GM23248 (cell line): Measurements from ENCODE around the gene ZBTB43. TPM values are rescaled to one million over a fixed set of nuclear protein-coding genes. Genes with fewer than 3 reads are reported as not detected.

Experiments
- DNase-seq: peaks from one replicate; pipeline ENCODE4 v3.0.0-alpha.2; 2015
- H2AFZ ChIP-seq: fragments of 200-600 bp; sonication (generic); 2 replicates; pipeline ENCODE4 v1.6.1; 2016; ENCODE audit warnings: antibody characterized with exemption
- H3F3A ChIP-seq: fragments of 200-600 bp; sonication (generic); 2 replicates; pipeline ENCODE4 v1.6.1; 2016; ENCODE audit warnings: mild to moderate bottlenecking, antibody characterized with exemption, mixed run types; ENCODE audit not compliant: insufficient read depth
- H3K27ac ChIP-seq: fragments of 200-600 bp; sonication (generic); 2 replicates; pipeline ENCODE4 v1.5.1; 2016; ENCODE audit warnings: mild to moderate bottlenecking
- H3K27me3 ChIP-seq: fragments of 200-600 bp; sonication (generic); replicated peaks from 2 replicates; pipeline ENCODE4 v1.6.1; 2016; ENCODE audit warnings: mild to moderate bottlenecking; ENCODE audit not compliant: insufficient read depth
- H3K36me3 ChIP-seq: fragments of 200-600 bp; sonication (generic); 2 replicates; pipeline ENCODE4 v1.6.1; 2016; ENCODE audit warnings: low read depth, mild to moderate bottlenecking
- H3K4me1 ChIP-seq: fragments of 200-600 bp; sonication (generic); 2 replicates; pipeline ENCODE4 v1.6.1; 2016; ENCODE audit warnings: mild to moderate bottlenecking; ENCODE audit not compliant: insufficient read depth
- H3K4me2 ChIP-seq: fragments of 200-600 bp; sonication (generic); one replicate; pipeline ENCODE4 v1.6.1; 2016; ENCODE audit warnings: mild to moderate bottlenecking; ENCODE audit not compliant: unreplicated experiment
- H3K4me3 ChIP-seq: fragments of 200-600 bp; sonication (generic); 2 replicates; pipeline ENCODE4 v1.5.1; 2016; ENCODE audit warnings: mild to moderate bottlenecking
- H3K79me2 ChIP-seq: fragments of 200-600 bp; sonication (generic); 2 replicates; pipeline ENCODE4 v1.6.1; 2016; ENCODE audit warnings: mild to moderate bottlenecking; ENCODE audit not compliant: insufficient read depth
- H3K9ac ChIP-seq: fragments of 200-600 bp; sonication (generic); 2 replicates; pipeline ENCODE4 v1.6.1; 2016; ENCODE audit warnings: mild to moderate bottlenecking
- H3K9me2 ChIP-seq: fragments of 200-600 bp; sonication (generic); 2 replicates; pipeline ENCODE4 v1.6.1; 2016; ENCODE audit warnings: mixed run types, mild to moderate bottlenecking, moderate library complexity; ENCODE audit not compliant: insufficient read depth
- H3K9me3 ChIP-seq: fragments of 200-600 bp; sonication (generic); one replicate; pipeline ENCODE4 v1.6.1; 2017; ENCODE audit warnings: low read depth
- H4K20me1 ChIP-seq: fragments of 200-600 bp; sonication (generic); 2 replicates; pipeline ENCODE4 v1.6.0; 2016; ENCODE audit not compliant: insufficient read depth
- EZH2 ChIP-seq: fragments of 200-600 bp; sonication (generic); IDR thresholded peaks from 2 replicates; pipeline ENCODE4 v1.6.1; 2018; ENCODE audit warnings: antibody characterized with exemption, mild to moderate bottlenecking; ENCODE audit not compliant: insufficient read depth, poor library complexity, severe bottlenecking
- EZH2phosphoT487 ChIP-seq: fragments of 200-600 bp; sonication (generic); IDR thresholded peaks from 2 replicates; pipeline ENCODE4 v1.6.1; 2018; ENCODE audit warnings: antibody characterized with exemption, moderate library complexity, mild to moderate bottlenecking, low read depth; ENCODE audit not compliant: insufficient read depth
- WGBS, 2 experiments: methylation state at CpG; one replicate each; pipeline ENCODE4 v1.1.6; 2015 to 2017; ENCODE audit warnings: low lambda C conversion rate in 2 of 2, low coverage in 1 of 2; ENCODE audit errors: missing lambda C conversion rate in 2 of 2; 5-methylcytosine and 5-hydroxymethylcytosine counted together
- in situ Hi-C: fragments of 300-500 bp; cut with MboI; formaldehyde crosslinking; loops from 2 replicates; pipeline ENCODE4 v1.15.0; 2020
- polyA plus RNA-seq: library from polyadenylated mRNA; unstranded; fragments of >200 nt; fragmentation: Nextera tagmentation; extraction: Ambion mirVana; gene quantifications from 2 replicates; pipeline ENCODE4 v1.2.1, GENCODE V29; 2016
- total RNA-seq: library from RNA; depleted of rRNA; stranded (reverse); fragments of >200 nt; shearing (Covaris generic); gene quantifications from 2 replicates; pipeline ENCODE4 v1.2.3, GENCODE V29; 2014

Gene ZBTB43
- total and polyA plus RNA-seq, 2 experiments from 2014 or later: 8.5 to 12.3 TPM

DNA sequence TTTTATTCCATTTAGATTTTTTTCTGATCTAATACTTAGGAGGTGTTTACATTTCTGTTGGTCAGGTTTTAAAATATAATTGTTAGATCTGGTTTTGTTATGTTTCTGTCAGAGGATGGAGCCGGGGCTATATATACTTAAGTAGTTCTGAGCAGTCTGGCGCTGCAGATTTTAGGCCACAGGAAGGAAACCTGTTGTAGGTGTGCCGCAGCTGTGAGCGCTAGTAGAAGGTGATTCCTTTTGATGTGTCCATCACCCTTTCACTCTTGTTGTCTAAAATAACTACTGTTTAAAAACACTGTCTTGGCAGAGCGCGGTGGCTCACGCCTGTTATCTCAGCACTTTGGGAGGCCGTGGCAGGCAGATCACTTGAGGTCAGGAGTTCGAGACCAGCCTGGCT, 72.6 kb downstream of the ZBTB43 start:
- in situ Hi-C loops: no loop called here
- Histone ChIP-seq H3K27me3 (no peaks in the 10 kb centered on the region), H3K9me3 (no peaks in the 10 kb centered on the region), H3K9ac (no peak overlapping the region), H3F3A (peaks cover 21% of the 10 kb centered on the region), H2AFZ (no peak overlapping the region), H3K27ac (no peak overlapping the region), H3K4me2 (no peak overlapping the region), H3K79me2 (peaks cover 90% of the 10 kb centered on the region), H4K20me1 (peaks cover 5% of the 10 kb centered on the region; the same call in 1 of the 2 replicates), H3K9me2 (no peaks in the 10 kb centered on the region), H3K4me3 (no peak overlapping the region), H3K36me3 (peaks cover 18% of the 10 kb centered on the region; the same call in 1 of the 2 replicates), H3K4me1 (no peaks in the 10 kb centered on the region)
- TF ChIP-seq EZH2phosphoT487 (no peak), EZH2 (no peak)
- no peak for DNase-seq
- 89 to 94% methylated on average over 9 of the region's 9 CpGs for WGBS, 2 experiments

- H3K4me1 ChIP-seq: no peaks in the 10 kb centered on the region
- H4K20me1 ChIP-seq: peaks cover 5% of the 10 kb centered on the region; the same call in 1 of the 2 replicates
- H3K4me3 ChIP-seq: no peak overlapping the region
- no peak overlapping the region for H2AFZ ChIP-seq
- TF ChIP-seq EZH2phosphoT487: no peak
- TF ChIP-seq EZH2: no peak
- H3F3A ChIP-seq: peaks cover 21% of the 10 kb centered on the region
- no peak overlapping the region for H3K4me2 ChIP-seq
- H3K79me2 ChIP-seq: peaks cover 91% of the 10 kb centered on the region
- H3K27me3 ChIP-seq: no peaks in the 10 kb centered on the region
- in situ Hi-C loops: no loop called here
- H3K9me2 ChIP-seq: no peaks in the 10 kb centered on the region
- peaks cover 18% of the 10 kb centered on the region; the same call in 1 of the 2 replicates for H3K36me3 ChIP-seq
- WGBS, 2 experiments: 63 to 65% methylated on average over 9 of the region's 9 CpGs
- DNase-seq: no peak
- no peaks in the 10 kb centered on the region for H3K9me3 ChIP-seq
- H3K9ac ChIP-seq: no peak overlapping the region
- H3K27ac ChIP-seq: no peak overlapping the region
Measured at GRCh38 chr9:126879288-126879687, 74.4 kb downstream of the ZBTB43 start.

DNA sequence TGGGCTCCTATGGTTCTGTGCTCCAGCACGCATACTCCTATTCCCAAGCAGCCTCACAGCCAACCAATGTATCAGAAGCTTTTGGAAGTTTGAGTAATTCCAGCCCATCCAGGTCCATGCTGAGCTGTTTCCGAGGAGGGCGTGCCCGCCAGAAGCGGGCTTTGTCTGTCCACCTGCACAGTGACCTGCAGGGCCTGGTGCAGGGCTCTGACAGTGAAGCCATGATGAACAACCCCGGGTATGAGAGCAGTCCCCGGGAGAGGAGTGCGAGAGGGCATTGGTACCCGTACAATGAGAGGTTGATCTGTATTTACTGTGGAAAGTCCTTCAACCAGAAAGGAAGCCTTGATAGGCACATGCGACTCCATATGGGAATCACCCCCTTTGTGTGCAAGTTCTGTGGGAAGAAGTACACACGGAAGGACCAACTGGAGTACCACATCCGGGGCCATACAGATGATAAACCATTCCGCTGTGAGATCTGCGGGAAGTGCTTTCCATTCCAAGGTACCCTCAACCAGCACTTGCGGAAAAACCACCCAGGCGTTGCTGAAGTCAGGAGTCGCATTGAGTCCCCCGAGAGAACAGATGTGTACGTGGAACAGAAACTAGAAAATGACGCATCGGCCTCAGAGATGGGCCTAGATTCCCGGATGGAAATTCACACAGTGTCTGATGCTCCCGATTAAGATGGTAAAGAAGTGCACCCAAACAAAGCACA, 75.5 kb downstream of the ZBTB43 start:
- no peaks in the 10 kb centered on the region for H3K27me3 ChIP-seq
- no peaks in the 10 kb centered on the region; the same call in 1 of the 2 replicates for H4K20me1 ChIP-seq
- no peak for DNase-seq
- in situ Hi-C loops: no loop called here
- TF ChIP-seq EZH2phosphoT487 (no peak), EZH2 (no peak)
- H3K4me1 ChIP-seq: peaks cover 7% of the 10 kb centered on the region; the same call in 1 of the 2 replicates
- H2AFZ ChIP-seq: no peak overlapping the region
- H3K27ac ChIP-seq: no peak overlapping the region
- H3K9me3 ChIP-seq: no peaks in the 10 kb centered on the region
- H3F3A ChIP-seq: peaks cover 17% of the 10 kb centered on the region
- WGBS, 2 experiments: 82 to 84% methylated on average over 23 of the region's 23 CpGs
- no peaks in the 10 kb centered on the region for H3K9me2 ChIP-seq
- no peak overlapping the region for H3K4me2 ChIP-seq
- no peak overlapping the region for H3K4me3 ChIP-seq
- H3K79me2 ChIP-seq: peaks cover 81% of the 10 kb centered on the region
- peaks cover 18% of the 10 kb centered on the region; the same call in 1 of the 2 replicates for H3K36me3 ChIP-seq
- H3K9ac ChIP-seq: no peak overlapping the region

DNA sequence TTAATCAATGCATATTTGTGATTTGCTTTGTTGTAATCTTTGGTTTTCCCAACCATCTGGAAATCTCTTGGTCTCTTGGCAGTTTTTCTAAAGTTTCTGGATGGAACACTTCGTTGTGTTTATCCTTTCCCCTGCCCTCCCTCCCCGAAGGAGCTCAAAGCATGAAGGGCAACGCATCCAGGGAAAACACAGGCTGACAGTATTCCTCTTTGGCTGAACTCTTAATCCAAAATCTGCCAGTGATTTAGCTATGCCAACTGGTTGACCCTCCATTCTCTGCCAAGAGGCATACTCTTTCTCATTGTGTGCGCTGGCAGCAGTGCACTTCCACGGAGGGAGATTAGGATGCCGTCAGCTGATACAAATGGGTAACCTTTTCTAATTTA, 76.1 kb downstream of the ZBTB43 start:
- Histone ChIP-seq H3F3A (peaks cover 16% of the 10 kb centered on the region; the same call in 1 of the 2 replicates), H2AFZ (no peak overlapping the region), H3K79me2 (peaks cover 78% of the 10 kb centered on the region), H3K4me2 (no peak overlapping the region), H3K4me3 (no peak overlapping the region), H3K27ac (no peak overlapping the region), H3K4me1 (peaks cover 8% of the 10 kb centered on the region; the same call in 1 of the 2 replicates), H3K9me3 (no peaks in the 10 kb centered on the region), H4K20me1 (no peaks in the 10 kb centered on the region; the same call in 1 of the 2 replicates), H3K9ac (no peak overlapping the region), H3K27me3 (no peaks in the 10 kb centered on the region), H3K36me3 (peaks cover 18% of the 10 kb centered on the region; the same call in 1 of the 2 replicates), H3K9me2 (no peaks in the 10 kb centered on the region)
- in situ Hi-C loops: no loop called here
- no peak for TF ChIP-seq EZH2
- TF ChIP-seq EZH2phosphoT487: no peak
- 53 to 57% methylated on average over 6 of the region's 6 CpGs for WGBS, 2 experiments
- no peak for DNase-seq
